NK-92 (cell line): Measurements from ENCODE around the gene GAB1.

ENCODE experiments used
- DNase-seq: peaks from one replicate; lab custom pipeline; 2025; ENCODE audit not compliant: unreplicated experiment; lab: John Stamatoyannopoulos, UW

Gene GAB1

DNA sequence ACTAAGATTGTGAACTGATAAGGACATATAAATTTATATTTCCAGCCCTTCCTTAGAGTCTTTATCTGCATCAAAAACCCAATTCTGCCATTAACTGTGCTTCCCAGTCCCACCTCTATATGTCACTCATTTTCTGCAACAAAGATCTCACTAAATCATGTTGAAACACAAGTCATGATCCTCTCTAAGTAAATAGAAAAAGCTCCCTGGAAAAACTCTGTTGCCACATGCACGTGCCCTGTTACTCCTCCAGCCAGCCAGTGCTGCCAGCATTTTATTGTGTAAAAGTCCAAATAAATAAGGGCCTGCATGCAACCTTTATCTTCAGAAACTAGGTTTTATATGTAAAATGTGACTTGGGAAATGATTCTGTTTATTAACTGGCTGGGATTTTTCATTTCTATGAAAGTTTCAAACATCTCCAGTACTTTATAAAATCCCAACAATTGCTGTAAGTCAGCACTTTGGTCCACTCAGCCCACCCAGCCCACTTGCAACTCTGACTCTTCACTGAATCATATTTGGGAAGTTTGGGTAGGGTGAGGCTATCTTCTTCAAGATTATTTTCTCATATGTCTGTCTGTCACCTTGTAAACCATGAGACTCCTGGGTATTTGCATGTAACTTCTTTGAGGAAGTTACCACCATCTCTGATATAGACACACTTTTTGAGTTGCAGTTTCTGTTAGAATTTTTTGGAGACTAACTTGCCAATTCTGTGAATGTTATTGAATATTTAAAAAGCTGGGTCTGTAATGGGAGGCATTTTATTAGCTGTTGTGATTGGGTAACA is 136.9 kb downstream of the GAB1 start:
- no peak for DNase-seq

- no peak for DNase-seq
Observed at GRCh38 chr4:143477487-143477886, 140.8 kb downstream of the GAB1 start.

- no peak for DNase-seq
Observed at GRCh38 chr4:143481361-143481760, 144.7 kb downstream of the GAB1 start.

- DNase-seq, result no peak
Observed at GRCh38 chr4:143482840-143483239, 146.2 kb downstream of the GAB1 start.

- DNase-seq, result no peak
Observed at GRCh38 chr4:143486314-143486713, 149.6 kb downstream of the GAB1 start.

- no peak for DNase-seq
Observed at GRCh38 chr4:143488687-143489086, 152.0 kb downstream of the GAB1 start.

DNA sequence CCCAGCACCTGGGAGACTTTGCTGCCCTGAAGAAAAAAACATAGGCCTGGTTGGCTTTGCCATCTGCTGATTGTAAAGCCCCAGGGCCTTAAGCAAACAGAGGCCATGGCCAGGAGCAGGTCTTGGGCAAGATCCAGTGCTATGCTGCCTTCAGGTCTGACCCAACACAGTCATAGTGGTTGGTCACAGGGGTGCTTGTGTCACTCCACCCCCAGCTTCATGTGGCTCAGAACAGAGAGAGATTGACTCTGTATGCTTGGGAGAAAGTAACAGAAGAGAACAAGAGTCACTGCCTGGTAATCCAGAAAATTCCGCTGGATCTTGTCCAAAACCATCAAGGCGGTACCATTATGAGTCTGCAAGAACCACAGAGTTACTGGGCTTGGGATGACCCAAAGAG is 152.4 kb downstream of the GAB1 start:
- DNase-seq, result no peak

GRCh38 chr4:143498021-143498420 is 161.3 kb downstream of the GAB1 start:
- DNase-seq, result no peak

DNA sequence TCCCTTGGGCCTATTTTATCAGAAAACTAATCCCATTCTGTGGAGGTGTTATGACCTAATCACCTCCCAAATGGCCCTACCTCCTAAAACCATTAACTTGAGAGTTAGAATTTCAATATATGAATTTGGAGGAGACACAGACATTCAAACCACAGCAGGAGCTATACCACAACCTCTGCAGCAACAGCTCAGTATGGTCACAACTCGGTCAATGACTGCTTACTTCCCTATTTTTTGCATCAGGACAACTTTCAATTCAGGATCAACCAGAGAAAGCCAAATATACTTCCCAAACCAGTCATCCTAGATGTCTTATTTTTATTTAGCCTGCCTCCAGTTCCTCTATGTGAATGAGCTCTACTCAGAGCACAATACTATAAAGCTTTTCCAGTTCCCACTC is 165.6 kb downstream of the GAB1 start:
- no peak for DNase-seq

DNA sequence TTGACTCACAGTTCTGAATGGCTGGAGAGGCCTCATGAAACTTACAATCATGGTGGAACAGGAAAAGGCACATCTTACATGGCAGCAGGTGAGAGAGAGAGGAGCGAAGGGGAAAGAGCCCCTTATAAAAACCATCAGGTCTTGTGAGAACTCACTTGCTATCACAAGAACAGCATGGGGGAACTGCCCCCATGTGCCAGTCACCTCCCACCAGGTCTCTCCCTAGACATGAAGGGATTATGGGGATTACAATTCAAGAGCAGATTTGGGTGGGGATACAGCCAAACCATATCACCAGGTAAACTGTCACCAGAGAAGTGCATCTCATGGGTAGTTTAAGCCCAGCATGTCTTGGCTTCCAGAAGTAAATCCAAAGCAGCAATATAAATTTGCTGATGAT is 169.4 kb downstream of the GAB1 start:
- DNase-seq, result no peak

DNA sequence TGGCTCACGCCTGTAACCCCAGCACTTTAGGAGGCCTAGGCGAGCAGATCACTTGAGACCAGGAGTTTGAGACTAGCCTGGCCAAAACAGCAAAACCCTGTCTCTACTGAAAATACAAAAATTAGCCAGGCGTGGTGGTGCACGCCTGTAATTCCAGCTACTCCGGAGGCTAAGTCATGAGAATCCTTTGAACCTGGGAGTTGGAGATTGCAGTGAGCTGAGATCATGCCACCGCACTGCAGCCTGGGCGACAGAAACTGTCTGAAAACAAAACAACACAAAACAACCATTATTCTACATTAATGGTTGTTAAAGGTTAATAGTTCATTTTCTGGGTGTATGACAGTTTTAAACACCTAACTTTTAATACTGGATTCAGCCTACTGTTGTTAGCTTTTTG is 175.2 kb downstream of the GAB1 start:
- no peak for DNase-seq

GRCh38 chr4:143512978-143513313 is 176.3 kb downstream of the GAB1 start:
- peak; percentile 63 for DNase-seq

DNA sequence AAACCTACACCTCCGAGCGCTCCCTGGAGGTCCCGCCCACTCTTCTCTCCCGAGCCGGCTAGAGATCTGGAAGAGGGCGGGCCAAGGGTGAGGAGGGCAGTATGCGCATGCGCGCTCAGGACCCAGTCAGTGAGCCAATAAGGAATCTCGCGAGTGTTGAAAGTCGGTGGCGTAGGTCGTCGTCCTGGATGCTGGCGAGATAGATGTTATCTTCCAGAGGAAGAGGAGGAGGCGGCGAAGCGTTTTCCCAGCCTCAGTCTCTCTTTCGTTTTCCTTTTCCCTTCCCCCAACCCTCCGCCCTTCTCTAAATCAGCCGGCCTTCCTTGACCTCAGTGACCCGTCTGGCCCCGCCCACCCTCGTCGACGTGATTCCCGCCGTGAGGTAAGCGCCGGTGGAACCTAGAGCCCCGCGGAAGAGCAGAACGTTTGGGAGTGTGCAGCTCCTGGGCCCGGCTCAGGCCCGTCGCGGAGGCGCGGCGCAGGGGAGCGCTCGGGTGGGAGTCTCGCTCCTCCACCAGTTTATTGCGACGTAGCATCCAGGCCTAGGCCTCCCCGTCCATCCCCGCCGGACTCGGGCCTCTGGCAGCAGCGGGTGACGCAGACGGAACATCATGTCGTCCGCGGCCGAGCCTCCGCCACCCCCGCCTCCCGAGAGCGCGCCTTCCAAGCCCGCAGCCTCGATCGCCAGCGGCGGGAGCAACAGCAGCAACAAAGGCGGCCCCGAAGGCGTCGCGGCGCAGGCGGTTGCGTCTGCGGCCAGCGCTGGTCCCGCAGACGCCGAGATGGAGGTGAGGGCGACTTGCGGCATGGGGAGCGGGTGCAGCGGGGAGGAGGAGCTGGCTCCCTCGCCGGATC is 176.9 kb downstream of the GAB1 start, which contains the start of gene SMARCA5:
Gene SMARCA5 (plus strand): TSS at position 389 of the 855 bp plus-strand sequence. CDS start 223 bp downstream, at position 612.
- DNase-seq, result peak; percentile 76

- DNase-seq, result no peak
Observed at GRCh38 chr4:143514169-143514495, 177.5 kb downstream of the GAB1 start.

DNA sequence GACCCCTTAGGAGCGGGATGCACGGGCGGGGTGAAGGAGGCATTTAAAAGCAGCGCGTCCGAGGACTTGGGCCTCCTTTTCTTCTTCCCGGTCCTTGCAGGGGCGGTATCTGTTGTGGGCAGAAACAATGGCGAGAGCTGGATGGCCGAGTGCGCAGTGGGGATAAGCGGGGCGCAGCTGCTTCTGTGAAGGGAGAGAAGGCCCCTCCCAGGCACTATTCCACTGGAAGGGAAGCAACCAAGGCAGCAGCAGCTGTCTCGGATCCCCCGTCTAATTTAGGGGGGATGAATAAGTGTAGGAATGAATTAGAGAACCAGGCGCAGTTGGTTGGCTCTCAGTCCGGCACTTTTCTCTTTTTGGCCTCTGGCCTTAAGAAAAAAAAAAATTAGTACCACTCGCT is 177.8 kb downstream of the GAB1 start:
- DNase-seq, result no peak

DNA sequence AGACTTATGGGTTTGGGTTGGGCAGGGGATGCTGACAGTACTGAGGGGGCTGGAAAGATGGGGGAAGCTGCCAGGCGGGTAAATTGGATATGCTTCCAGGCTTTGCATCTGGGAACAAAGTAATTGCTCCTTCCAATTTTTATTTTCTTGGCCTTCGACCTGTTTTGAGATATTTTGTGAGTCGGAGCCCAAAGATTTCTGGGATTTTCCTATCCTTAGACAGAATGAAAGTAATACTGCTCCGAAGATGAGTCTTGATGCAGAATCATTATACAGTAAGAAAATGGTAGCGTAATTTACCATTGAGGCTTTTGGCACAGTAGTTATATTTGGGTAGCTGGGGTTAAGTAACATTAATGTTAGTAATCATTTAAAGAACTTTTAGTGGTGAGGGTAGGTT is 178.2 kb downstream of the GAB1 start:
- no peak for DNase-seq

GRCh38 chr4:143515905-143516304 is 179.2 kb downstream of the GAB1 start:
- no peak for DNase-seq

GRCh38 chr4:143517764-143518163 is 181.1 kb downstream of the GAB1 start:
- no peak for DNase-seq
